CD4-positive, alpha-beta T cell (primary cell): ENCODE data around the gene TMEM69. TPM values are rescaled to one million over a fixed set of nuclear protein-coding genes. Genes with fewer than 3 reads are reported as not detected.

Experiments used
- ATAC-seq: fragments of 200-7000 bp; cut with Tn5 transposase; one replicate; pipeline ENCODE4 v1.10.0; 2022; ENCODE audit warnings: mild to moderate bottlenecking; ENCODE audit not compliant: poor library complexity
- CTCF ChIA-PET: fragments of 350-600 bp; sonication (Branson Sonifier 250); formaldehyde crosslinking; loops from one replicate; lab custom pipeline; 2021; ENCODE audit warnings: antibody characterized with exemption, inconsistent platforms; lab: Charles Lee
- POLR2A ChIA-PET: fragments of 350-600 bp; sonication (Branson Sonifier 250); formaldehyde crosslinking; loops from one replicate; lab custom pipeline; 2021; ENCODE audit warnings: antibody characterized with exemption, inconsistent platforms; lab: Charles Lee
- DNase-seq, 14 experiments: peaks; one replicate each; pipeline ENCODE4 v3.0.0-alpha.2; 2013 to 2020; ENCODE audit warnings: mixed read lengths in 2 of 14
- H3K27ac ChIP-seq, 2 donors: one replicate each; pipeline versions ENCODE4 v1.5.1 to v1.7.0; 2013; ENCODE audit warnings: low read length in 2 of 2, low read depth in 1 of 2, mild to moderate bottlenecking in 1 of 2
- H3K27me3 ChIP-seq, 2 experiments: 1 replicate in 1 of 2; 2 replicates in 1 of 2; pipeline versions ENCODE4 v1.6.1 to v1.7.0; 2013; ENCODE audit warnings: low read length in 2 of 2, control low read depth in 1 of 2, mild to moderate bottlenecking in 1 of 2, moderate library complexity in 1 of 2; ENCODE audit not compliant: insufficient read depth in 2 of 2, control insufficient read depth in 1 of 2
- H3K36me3 ChIP-seq: one replicate; pipeline ENCODE4 v1.6.1; 2013; ENCODE audit warnings: low read length, control low read depth; ENCODE audit not compliant: insufficient read depth
- H3K4me1 ChIP-seq: one replicate; pipeline ENCODE4 v1.6.1; 2013; ENCODE audit warnings: low read length, control low read depth; ENCODE audit not compliant: insufficient read depth
- H3K4me3 ChIP-seq: one replicate; pipeline ENCODE4 v1.5.1; 2013; ENCODE audit warnings: mild to moderate bottlenecking, low read length, moderate library complexity
- H3K9me3 ChIP-seq, 2 experiments: 1 replicate in 1 of 2; 2 replicates in 1 of 2; pipeline versions ENCODE4 v1.6.1 to v1.7.0; 2013; ENCODE audit warnings: low read length in 2 of 2, mild to moderate bottlenecking in 2 of 2, control low read depth in 1 of 2, moderate library complexity in 1 of 2; ENCODE audit not compliant: control insufficient read depth in 1 of 2, insufficient read depth in 1 of 2
- H3K27ac Mint-ChIP-seq: one replicate; pipeline ENCODE4 v1.8.0; 2020; ENCODE audit warnings: mixed read lengths
- H3K27me3 Mint-ChIP-seq: one replicate; pipeline ENCODE4 v1.8.0; 2021; ENCODE audit warnings: mixed read lengths
- H3K36me3 Mint-ChIP-seq: one replicate; pipeline ENCODE4 v1.8.0; 2021; ENCODE audit warnings: low read depth, mixed read lengths
- H3K4me1 Mint-ChIP-seq: one replicate; pipeline ENCODE4 v1.8.0; 2021; ENCODE audit warnings: low read depth, mixed read lengths
- H3K4me3 Mint-ChIP-seq: one replicate; pipeline ENCODE4 v1.8.0; 2020; ENCODE audit warnings: mild to moderate bottlenecking, mixed read lengths
- H3K9me3 Mint-ChIP-seq: one replicate; pipeline ENCODE4 v1.8.0; 2020; ENCODE audit warnings: mixed read lengths
- intact Hi-C, 2 experiments: fragments of 100-400 bp; cut with DNase I in 1 of 2; cut with micrococcal nuclease in 1 of 2; formaldehyde crosslinking; loops; one replicate each; pipeline versions ENCODE4 v1.15.1 to v1.9.0; 2023 to 2025; cut with DNase I, micrococcal nuclease
- total RNA-seq, 174 experiments: library from RNA in 2 of 174; stranded (reverse) in 2 of 174; gene quantifications; one replicate each; pipeline ENCODE4 v1.2.3 and lab custom pipeline; 2021 to 2026
- TF ChIP-seq, protein P1 (sequence below): fragments of 200-600 bp; IDR thresholded peaks from one replicate; pipeline ENCODE4 v1.8.0; 2022; ENCODE audit warnings: antibody characterized with exemption, mild to moderate bottlenecking

Gene TMEM69
- total RNA-seq, 2 experiments from 2014 or later = 5.6 to 6.3 TPM

GRCh38 chr1:45654540-45655280, 33.3 kb upstream of the TMEM69 start:
- Histone ChIP-seq H3K4me1 (no peaks in the 10 kb centered on the region), H3K9me3 (no peaks in the 10 kb centered on the region), H3K27ac (no peak overlapping the region), H3K36me3 (peaks cover 97% of the 10 kb centered on the region), H3K4me3 (no peak overlapping the region), H3K27me3 (no peaks in the 10 kb centered on the region)
- Mint-ChIP-seq H3K36me3 (peaks cover 92% of the 10 kb centered on the region), H3K9me3 (no peaks in the 10 kb centered on the region), H3K27me3 (no peaks in the 10 kb centered on the region), H3K4me3 (no peak overlapping the region), H3K27ac (no peak overlapping the region), H3K4me1 (peaks cover 4% of the 10 kb centered on the region)
- ChIA-PET POLR2A (interaction anchor here (1.3 kb wide), 1 partner anchor 32 kb away, joined by 3 read pairs; the partner anchor contains the start of gene GPBP1L1), CTCF (interaction anchor here (0.7 kb wide), 1 partner anchor 8 kb away, joined by 3 read pairs; no protein-coding TSS in a partner anchor)
- no peak for ATAC-seq
- TF ChIP-seq, protein P1, sequence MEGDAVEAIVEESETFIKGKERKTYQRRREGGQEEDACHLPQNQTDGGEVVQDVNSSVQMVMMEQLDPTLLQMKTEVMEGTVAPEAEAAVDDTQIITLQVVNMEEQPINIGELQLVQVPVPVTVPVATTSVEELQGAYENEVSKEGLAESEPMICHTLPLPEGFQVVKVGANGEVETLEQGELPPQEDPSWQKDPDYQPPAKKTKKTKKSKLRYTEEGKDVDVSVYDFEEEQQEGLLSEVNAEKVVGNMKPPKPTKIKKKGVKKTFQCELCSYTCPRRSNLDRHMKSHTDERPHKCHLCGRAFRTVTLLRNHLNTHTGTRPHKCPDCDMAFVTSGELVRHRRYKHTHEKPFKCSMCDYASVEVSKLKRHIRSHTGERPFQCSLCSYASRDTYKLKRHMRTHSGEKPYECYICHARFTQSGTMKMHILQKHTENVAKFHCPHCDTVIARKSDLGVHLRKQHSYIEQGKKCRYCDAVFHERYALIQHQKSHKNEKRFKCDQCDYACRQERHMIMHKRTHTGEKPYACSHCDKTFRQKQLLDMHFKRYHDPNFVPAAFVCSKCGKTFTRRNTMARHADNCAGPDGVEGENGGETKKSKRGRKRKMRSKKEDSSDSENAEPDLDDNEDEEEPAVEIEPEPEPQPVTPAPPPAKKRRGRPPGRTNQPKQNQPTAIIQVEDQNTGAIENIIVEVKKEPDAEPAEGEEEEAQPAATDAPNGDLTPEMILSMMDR = no peak
- intact Hi-C loops = no loop called here
- no peak for DNase-seq

DNA sequence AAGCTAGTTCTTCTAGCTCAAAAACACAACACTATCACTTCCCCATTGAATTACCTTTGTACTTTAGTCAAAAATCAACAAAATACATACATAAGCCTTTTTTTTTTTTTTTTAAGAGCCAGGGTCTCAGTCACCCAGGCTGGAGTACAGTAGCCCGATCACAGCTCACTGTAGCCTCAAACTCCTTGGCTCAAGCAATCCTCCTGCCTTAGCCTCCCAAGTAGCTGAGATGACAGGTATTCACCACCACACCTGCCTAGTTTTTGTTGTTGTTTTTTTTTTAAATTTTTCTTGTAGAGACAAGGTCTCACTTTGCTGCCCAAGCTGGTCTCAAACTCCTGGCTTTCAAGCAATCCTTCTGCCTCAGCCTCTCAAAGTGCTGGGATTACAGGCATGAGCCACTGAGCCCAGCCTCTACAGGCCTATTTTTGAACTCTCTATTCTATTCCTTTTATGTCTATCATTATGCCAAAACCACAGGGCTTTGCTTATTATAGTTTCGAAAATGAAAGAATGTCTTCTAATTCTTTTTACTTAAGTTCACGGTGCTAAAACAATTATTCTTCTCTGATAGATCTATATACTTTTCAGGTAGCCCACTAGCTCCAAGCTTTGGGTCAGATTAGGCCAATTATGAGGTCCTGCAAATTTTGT, 31.3 kb upstream of the TMEM69 start:
- CTCF ChIA-PET = interaction anchor here (1.2 kb wide), 1 partner anchor 9 kb away, joined by 3 read pairs; no protein-coding TSS in a partner anchor
- no peak for ATAC-seq
- intact Hi-C loops = no loop called here

DNA sequence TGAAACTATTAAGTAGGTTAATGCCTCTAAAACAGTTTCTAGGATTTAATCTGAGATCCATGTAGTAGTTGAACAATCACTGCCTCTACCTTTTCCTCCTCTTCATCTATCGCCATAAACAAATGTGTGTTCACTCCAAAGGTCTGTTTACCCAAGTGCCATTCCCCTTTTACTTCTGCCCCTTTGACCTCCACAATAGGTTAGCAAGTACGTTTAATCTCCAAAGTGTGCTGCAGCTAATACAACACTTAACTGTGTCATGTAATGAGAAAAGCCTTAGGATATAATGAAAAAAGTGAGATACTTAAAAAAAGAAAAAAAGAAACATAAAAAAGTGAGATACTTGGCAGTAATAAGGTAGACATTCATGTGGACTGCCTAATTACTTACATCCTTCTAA, 29.8 kb upstream of the TMEM69 start:
- intact Hi-C loops = no loop called here
- ChIA-PET CTCF (no interaction called here), POLR2A (no interaction called here)
- Histone ChIP-seq H3K27ac (no peak overlapping the region), H3K36me3 (peaks cover 78% of the 10 kb centered on the region), H3K4me3 (no peak overlapping the region), H3K27me3 (no peaks in the 10 kb centered on the region), H3K4me1 (no peaks in the 10 kb centered on the region), H3K9me3 (no peaks in the 10 kb centered on the region)
- ATAC-seq = no peak
- TF ChIP-seq, protein P1 = no peak
- Mint-ChIP-seq H3K4me1 (peaks cover 14% of the 10 kb centered on the region), H3K9me3 (no peaks in the 10 kb centered on the region), H3K27me3 (no peaks in the 10 kb centered on the region), H3K27ac (no peak overlapping the region), H3K4me3 (no peak overlapping the region), H3K36me3 (peaks cover 85% of the 10 kb centered on the region)
- no peak for DNase-seq

More for the DNA sequence above, 31.3 kb upstream of the TMEM69 start:
- H3K27ac Mint-ChIP-seq = no peak overlapping the region
- no peak overlapping the region for H3K4me3 Mint-ChIP-seq
- POLR2A ChIA-PET = interaction anchor here (0.6 kb wide), 1 partner anchor 165 kb away, joined by 4 read pairs; no protein-coding TSS in a partner anchor
- Histone ChIP-seq H3K9me3 (no peaks in the 10 kb centered on the region), H3K27me3 (no peaks in the 10 kb centered on the region), H3K4me3 (no peak overlapping the region), H3K36me3 (peaks cover 92% of the 10 kb centered on the region), H3K4me1 (no peaks in the 10 kb centered on the region), H3K27ac (no peak overlapping the region)
- H3K4me1 Mint-ChIP-seq = peaks cover 7% of the 10 kb centered on the region
- no peaks in the 10 kb centered on the region for H3K27me3 Mint-ChIP-seq
- H3K9me3 Mint-ChIP-seq = no peaks in the 10 kb centered on the region
- TF ChIP-seq, protein P1 = no peak
- no peak for DNase-seq
- H3K36me3 Mint-ChIP-seq = peaks cover 88% of the 10 kb centered on the region
